Activated effector memory CD4-positive, alpha-beta T cell treated with anti-CD3 and anti-CD28 coated beads, Interleukin-2, amount 50 U/mL, for 16 hours (primary cell): ENCODE data around the gene NPHS1.
A peak's percentile ranks its signal among the peaks of the same experiment; 100 is the strongest.
"Not testable (repeated sequence)": the region's sequence is repeated elsewhere in the genome, so short reads cannot be mapped to it uniquely, and the experiment has no call there.

Experiments
- DNase-seq: peaks from one replicate; pipeline ENCODE4 v3.0.0-alpha.2; 2020

The NPHS1 gene

GRCh38 chr19:35879068-35879467 lies 26.8 kb upstream of the NPHS1 start:
- no peak for DNase-seq

- DNase-seq = no peak
These were observed 22.2 kb upstream of the NPHS1 start for GRCh38 chr19:35874392-35874930.

- no peak for DNase-seq
These were observed 19.9 kb upstream of the NPHS1 start for GRCh38 chr19:35872180-35872579.

- DNase-seq = no peak
These were observed 19.3 kb upstream of the NPHS1 start for GRCh38 chr19:35871611-35872010.

DNA sequence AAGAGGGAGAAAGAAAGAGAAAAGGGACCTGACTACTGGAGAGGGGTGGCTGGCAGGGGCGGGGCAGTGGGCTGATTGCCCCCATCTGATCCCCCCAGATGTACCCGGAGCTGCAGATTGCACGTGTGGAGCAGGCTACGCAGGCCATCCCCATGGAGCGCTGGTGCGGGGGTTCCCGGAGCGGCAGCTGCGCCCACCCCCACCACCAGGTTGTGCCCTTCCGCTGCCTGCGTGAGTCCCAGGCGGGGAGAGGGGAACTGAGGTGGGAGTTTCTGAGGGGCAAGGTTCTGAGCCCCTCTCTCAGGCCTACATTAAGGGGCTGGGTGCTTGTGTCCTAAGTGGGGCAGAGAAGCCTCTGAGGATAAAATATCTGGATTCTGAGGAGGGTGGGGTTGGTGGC lies 18.5 kb upstream of the NPHS1 start:
- no peak for DNase-seq

GRCh38 chr19:35870124-35870736 lies 17.9 kb upstream of the NPHS1 start:
- not testable (repeated sequence) for DNase-seq

- DNase-seq = peak; percentile 92
These were observed 17.2 kb upstream of the NPHS1 start for GRCh38 chr19:35869327-35870123.

GRCh38 chr19:35868823-35869326 lies 16.6 kb upstream of the NPHS1 start:
- DNase-seq = no peak

DNA sequence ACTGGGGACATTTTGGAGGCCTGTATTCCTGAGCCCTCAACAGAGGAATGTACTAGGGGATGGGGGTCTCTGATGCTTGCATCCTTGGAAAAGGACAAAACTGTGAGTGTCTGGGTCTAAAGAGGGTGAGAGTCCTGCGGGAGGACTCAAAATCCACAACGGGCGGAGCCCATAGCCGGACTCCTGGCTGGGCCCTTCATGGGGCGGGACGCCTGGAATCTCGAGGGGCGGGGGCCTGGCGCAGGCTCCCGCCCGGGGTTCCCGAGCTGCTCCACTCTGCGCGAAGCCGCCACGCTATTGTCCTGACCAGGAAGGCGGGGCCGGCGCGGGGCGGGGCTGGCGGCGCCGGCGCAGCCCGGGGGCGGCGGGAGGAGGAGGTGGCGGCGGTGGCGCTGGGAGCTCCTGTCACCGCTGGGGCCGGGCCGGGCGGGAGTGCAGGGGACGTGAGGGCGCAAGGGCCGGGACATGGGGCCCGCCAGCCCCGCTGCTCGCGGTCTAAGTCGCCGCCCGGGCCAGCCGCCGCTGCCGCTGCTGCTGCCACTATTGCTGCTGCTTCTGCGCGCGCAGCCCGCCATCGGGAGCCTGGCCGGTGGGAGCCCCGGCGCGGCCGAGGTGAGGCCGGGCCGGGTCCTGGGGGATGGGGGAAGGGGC lies 16.0 kb upstream of the NPHS1 start, which contains the start of gene APLP1:
APLP1 (plus strand) TSS at position 403 of the 651 bp plus-strand sequence; CDS start at position 466, 63 bp downstream.
- peak; percentile 90 for DNase-seq

DNA sequence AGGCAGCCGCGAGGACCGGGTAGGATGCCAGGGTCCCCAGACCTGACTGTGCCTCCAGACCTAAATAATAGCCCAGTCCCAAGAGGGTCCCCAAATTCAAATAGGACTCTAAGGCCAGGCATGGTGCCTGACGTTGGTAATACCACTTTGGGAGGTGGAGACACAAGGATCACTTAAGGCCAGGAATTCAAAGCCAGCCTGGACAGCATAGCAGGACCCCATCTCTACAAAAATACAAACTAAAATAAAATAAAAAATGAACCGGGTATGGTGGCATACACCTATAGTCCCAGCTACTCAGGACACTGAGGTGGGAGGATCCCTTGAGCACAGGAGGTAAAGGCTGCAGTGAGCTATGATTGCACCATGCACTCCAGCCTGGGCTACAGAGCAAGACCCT lies 10.7 kb upstream of the NPHS1 start:
- no peak for DNase-seq

DNA sequence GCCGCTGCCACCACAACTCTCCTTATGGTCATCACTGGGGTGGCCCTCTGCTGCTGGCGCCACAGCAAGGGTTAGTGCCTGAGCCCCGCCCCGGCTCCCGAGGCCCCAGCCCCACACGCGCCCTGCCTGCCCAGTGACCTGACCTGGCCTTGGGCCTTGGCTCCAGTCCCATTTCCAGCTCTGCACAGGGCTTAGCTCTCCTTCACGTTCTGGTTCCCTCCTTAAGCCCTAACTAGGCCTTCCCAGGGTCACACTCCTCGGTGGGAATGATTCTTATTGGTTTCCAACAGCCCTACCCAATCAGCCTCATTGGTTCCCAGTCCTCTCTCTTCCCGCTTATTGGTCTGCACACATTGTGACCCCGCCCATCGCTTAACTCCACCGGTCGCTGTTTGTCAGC lies 10.2 kb upstream of the NPHS1 start:
- no peak for DNase-seq

DNA sequence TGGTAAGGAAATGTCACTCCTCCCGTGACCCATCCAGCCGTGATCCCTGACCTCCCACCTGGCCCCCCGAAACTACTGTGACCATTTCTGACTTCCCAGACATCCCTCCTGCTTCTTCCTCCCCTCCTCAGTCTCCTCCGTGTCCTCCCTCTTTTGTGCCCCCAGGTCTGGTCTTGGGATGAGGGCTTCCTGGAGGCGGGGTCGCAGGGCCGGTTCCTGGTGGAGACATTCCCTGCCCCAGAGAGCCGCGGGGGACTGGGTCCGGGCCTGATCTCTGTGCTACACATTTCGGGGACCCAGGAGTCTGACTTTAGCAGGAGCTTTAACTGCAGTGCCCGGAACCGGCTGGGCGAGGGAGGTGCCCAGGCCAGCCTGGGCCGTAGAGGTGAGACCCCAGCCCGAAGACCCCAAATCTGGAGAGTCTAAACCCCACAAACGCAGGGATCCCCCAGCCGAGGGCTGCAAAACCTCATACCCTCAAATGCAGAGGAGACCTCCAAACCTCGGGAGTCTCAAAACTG lies 9.4 kb upstream of the NPHS1 start:
- DNase-seq = no peak

DNA sequence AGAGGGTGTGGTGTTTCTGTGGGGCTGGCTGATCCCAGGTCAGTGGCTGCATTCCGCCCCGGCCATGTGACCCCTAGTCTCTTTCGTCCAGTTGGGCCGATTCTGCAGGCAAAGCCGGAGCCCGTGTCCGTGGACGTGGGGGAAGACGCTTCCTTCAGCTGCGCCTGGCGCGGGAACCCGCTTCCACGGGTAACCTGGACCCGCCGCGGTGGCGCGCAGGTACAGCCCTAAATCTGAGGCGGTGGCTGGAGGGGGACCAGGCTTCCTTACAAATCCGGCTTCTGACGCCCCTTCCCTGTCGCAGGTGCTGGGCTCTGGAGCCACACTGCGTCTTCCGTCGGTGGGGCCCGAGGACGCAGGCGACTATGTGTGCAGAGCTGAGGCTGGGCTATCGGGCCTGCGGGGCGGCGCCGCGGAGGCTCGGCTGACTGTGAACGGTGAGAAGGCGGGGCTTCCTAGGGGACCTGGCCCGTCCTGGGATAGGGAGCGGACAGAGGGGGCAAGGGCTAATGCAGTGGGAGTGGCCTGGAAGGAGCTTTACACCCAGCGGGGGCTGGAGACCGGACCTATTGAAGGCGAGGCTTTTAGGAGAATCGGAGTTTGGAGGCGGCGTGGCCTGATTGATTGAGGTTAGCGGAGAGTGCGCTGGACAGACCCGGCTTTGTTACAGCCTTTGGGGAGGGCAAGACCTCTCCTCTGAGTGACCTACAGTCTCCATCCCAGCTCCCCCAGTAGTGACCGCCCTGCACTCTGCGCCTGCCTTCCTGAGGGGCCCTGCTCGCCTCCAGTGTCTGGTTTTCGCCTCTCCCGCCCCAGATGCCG lies 8.7 kb upstream of the NPHS1 start:
- no peak for DNase-seq

- DNase-seq = no peak
These were observed 8.1 kb upstream of the NPHS1 start for GRCh38 chr19:35860436-35860817.

DNA sequence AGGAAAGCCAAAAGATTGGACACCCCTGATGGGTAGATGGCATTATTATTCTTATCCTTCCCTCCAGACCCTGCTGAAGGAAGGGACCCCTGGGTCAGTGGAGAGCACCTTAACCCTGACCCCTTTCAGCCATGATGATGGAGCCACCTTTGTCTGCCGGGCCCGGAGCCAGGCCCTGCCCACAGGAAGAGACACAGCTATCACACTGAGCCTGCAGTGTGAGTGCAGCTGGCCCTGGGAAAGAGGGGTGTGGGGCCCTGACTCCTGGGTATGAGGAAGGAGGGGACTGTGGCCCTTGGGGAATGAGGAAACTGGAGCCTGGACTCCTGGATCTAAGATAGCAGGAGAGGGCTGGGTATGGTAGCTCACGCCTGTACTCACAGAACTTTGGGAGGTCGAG lies 7.1 kb upstream of the NPHS1 start:
- DNase-seq = no peak

- DNase-seq = no peak
These were observed 6.0 kb upstream of the NPHS1 start for GRCh38 chr19:35858311-35858710.

- peak; percentile 78 for DNase-seq
These were observed 4.3 kb upstream of the NPHS1 start, which contains the start of gene KIRREL2 for GRCh38 chr19:35856546-35857149. TSS of gene KIRREL2 (plus strand) at chr19:35856911. CDS start at chr19:35857120, 209 bp downstream.

GRCh38 chr19:35853038-35853756 lies 893 bp upstream of the NPHS1 start:
- no peak for DNase-seq

DNA sequence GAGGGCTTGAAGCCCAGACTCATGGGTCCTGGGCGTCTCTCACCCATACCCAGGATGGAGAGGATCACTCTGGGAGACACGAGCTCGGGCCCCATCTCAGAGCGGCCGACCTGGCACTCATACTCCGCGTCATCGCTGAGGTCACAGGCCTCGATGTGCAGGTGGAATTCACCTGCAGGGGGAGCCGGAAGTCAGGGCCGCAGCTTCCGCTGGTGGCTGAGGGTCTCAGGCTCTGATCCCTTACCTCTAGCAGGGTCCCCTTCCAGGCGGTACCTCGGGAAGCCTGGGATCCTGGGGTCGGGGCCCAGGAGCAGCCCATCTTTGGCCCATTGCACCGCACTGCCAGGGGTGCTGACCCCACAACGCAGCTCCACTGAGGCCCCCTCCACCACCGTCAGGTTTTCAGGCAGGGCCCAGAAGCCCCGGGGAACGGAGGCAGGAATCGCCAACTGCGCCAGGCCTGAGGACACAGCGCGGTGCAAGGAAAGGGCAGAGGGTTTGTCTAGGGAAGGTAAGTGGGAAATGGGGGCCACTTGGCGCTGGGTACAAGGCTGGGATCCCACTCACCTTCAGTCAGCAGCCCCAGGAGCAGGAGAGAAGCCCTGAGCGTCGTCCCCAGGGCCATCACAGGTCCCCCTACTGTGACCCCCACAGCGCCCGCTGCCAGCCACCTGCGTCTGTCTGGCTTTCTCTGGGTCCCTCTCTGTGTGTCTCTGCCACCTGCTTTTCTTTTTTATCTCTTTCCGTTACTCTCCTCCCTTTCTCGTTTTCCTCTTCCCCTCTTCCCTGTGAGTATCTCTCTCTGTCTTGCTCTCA lies 883 bp downstream of the NPHS1 start:
- DNase-seq = no peak

DNA sequence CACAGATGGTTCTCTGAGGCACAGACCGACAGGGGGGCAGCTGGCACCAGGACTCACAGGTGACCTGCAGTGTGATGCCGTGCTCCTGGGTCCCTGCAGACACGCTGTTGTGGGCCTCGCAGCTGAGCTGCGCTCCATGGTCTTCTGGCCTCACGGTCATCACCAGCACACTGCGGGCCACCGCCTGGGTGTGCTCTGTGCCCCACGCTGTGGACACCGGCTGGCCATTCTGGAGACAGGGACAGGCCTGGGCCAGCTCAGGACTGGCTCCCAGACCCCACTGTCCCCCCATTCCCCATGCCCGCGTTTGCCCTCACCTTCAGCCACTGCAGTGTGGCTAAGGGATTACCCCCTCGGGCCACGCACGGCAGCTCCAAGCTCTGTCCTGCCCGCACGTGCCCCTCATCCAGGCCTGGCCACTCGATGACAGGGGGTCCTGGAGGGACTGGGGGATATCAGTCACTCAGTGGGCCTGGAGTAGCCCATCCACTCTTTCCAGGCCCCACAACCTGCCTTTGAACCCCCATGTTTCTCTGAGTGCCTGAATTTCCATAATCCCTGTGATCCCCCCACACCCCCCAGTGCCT lies 3.3 kb downstream of the NPHS1 start:
- no peak for DNase-seq
